ENCODE data around the gene HS6ST2. TPM values are rescaled to one million over a fixed set of nuclear protein-coding genes. Genes with fewer than 3 reads are reported as not detected.
A peak's percentile ranks its signal among the peaks of the same experiment; 100 is the strongest.

The HS6ST2 gene
- total and polyA plus RNA-seq, 4 donors, result 11.4 to 73.1 (median 53.1) TPM

- peak in 1 of 6 donors; percentile 54 for DNase-seq (ENCODE audit: low read depth in 4 of 6, low spot score in 6 of 6)
- H3K4me3 ChIP-seq (ENCODE audit: low read depth, low read length), result no peak overlapping the region
- 57% methylated on average over 3 of the region's 4 CpGs for WGBS (ENCODE audit: insufficient coverage)
These were observed 281.8 kb downstream of the HS6ST2 start for GRCh38 chrX:132676561-132677186.

GRCh38 chrX:132676102-132676501 is 282.3 kb downstream of the HS6ST2 start:
- H3K9me3 ChIP-seq (ENCODE audit: control insufficient read depth, insufficient read depth, low read length), result no peaks in the 10 kb centered on the region
- H3K4me3 ChIP-seq (ENCODE audit: low read depth, low read length), result no peak overlapping the region
- H3K27me3 ChIP-seq (ENCODE audit: control insufficient read depth, insufficient read depth, low read length), result peaks cover 6% of the 10 kb centered on the region
- no peak overlapping the region for H3K27ac ChIP-seq (ENCODE audit: low read depth, low read length)
- DNase-seq (ENCODE audit: low read depth in 4 of 6, low spot score in 6 of 6), result no peak
- H3K4me1 ChIP-seq (ENCODE audit: control insufficient read depth, insufficient read depth, low read length), result no peaks in the 10 kb centered on the region
- H3K36me3 ChIP-seq (ENCODE audit: control insufficient read depth, insufficient read depth, low read length), result no peaks in the 10 kb centered on the region
- WGBS (ENCODE audit: insufficient coverage), result 67% methylated on average over 2 of the region's 3 CpGs

More at GRCh38 chrX:132676561-132677186, 281.8 kb downstream of the HS6ST2 start:
- H3K36me3 ChIP-seq (ENCODE audit: control insufficient read depth, insufficient read depth, low read length), result no peaks in the 10 kb centered on the region
- H3K27ac ChIP-seq (ENCODE audit: low read depth, low read length), result no peak overlapping the region
- H3K4me1 ChIP-seq (ENCODE audit: control insufficient read depth, insufficient read depth, low read length), result no peaks in the 10 kb centered on the region
- peaks cover 6% of the 10 kb centered on the region for H3K27me3 ChIP-seq (ENCODE audit: control insufficient read depth, insufficient read depth, low read length)
- no peaks in the 10 kb centered on the region for H3K9me3 ChIP-seq (ENCODE audit: control insufficient read depth, insufficient read depth, low read length)

- H3K4me1 ChIP-seq (ENCODE audit: control insufficient read depth, insufficient read depth, low read length), result no peaks in the 10 kb centered on the region
- peaks cover 6% of the 10 kb centered on the region for H3K27me3 ChIP-seq (ENCODE audit: control insufficient read depth, insufficient read depth, low read length)
- H3K27ac ChIP-seq (ENCODE audit: low read depth, low read length), result no peak overlapping the region
- no peak overlapping the region for H3K4me3 ChIP-seq (ENCODE audit: low read depth, low read length)
- no peaks in the 10 kb centered on the region for H3K9me3 ChIP-seq (ENCODE audit: control insufficient read depth, insufficient read depth, low read length)
- no peaks in the 10 kb centered on the region for H3K36me3 ChIP-seq (ENCODE audit: control insufficient read depth, insufficient read depth, low read length)
- WGBS (ENCODE audit: insufficient coverage), result 60% methylated on average over 1 of the region's 1 CpG
- DNase-seq (ENCODE audit: low read depth in 4 of 6, low spot score in 6 of 6), result no peak
These were observed 285.1 kb downstream of the HS6ST2 start for GRCh38 chrX:132673331-132673730.

DNA sequence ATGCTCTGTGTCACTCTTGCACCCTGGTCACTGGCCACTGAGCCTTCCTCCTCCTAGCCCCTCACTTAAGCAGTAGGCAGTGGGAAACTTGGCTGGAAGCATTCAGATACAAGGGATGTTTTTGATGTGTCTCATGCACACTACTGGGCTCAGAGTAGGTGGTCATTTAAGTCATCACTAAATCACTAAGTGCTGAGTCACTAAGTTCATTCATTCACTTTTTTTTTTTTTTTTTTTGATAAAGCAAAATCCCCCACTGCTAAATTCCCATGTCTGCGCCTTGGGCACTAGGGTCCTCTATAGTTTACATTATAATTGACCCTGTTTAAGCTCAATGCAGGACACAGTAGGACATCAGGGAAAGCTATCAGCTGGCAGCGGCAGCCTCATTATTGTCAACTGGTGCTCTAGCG is 287.2 kb downstream of the HS6ST2 start:
- no CpG with 5 or more reads among the region's 3 CpGs for WGBS (ENCODE audit: insufficient coverage)
- DNase-seq (ENCODE audit: low read depth in 4 of 6, low spot score in 6 of 6), result no peak
- Histone ChIP-seq H3K27ac (ENCODE audit: low read depth, low read length) (no peak overlapping the region), H3K4me3 (ENCODE audit: low read depth, low read length) (no peak overlapping the region), H3K36me3 (ENCODE audit: control insufficient read depth, insufficient read depth, low read length) (no peaks in the 10 kb centered on the region), H3K4me1 (ENCODE audit: control insufficient read depth, insufficient read depth, low read length) (no peaks in the 10 kb centered on the region), H3K27me3 (ENCODE audit: control insufficient read depth, insufficient read depth, low read length) (peaks cover 2% of the 10 kb centered on the region), H3K9me3 (ENCODE audit: control insufficient read depth, insufficient read depth, low read length) (no peaks in the 10 kb centered on the region)

GRCh38 chrX:132669142-132669541 is 289.3 kb downstream of the HS6ST2 start:
- H3K9me3 ChIP-seq (ENCODE audit: control insufficient read depth, insufficient read depth, low read length), result no peaks in the 10 kb centered on the region
- WGBS (ENCODE audit: insufficient coverage), result 81% methylated on average over 4 of the region's 4 CpGs
- H3K4me3 ChIP-seq (ENCODE audit: low read depth, low read length), result no peak overlapping the region
- no peaks in the 10 kb centered on the region for H3K4me1 ChIP-seq (ENCODE audit: control insufficient read depth, insufficient read depth, low read length)
- H3K27me3 ChIP-seq (ENCODE audit: control insufficient read depth, insufficient read depth, low read length), result peaks cover 2% of the 10 kb centered on the region
- H3K27ac ChIP-seq (ENCODE audit: low read depth, low read length), result no peak overlapping the region
- no peaks in the 10 kb centered on the region for H3K36me3 ChIP-seq (ENCODE audit: control insufficient read depth, insufficient read depth, low read length)
- no peak for DNase-seq (ENCODE audit: low read depth in 4 of 6, low spot score in 6 of 6)

DNA sequence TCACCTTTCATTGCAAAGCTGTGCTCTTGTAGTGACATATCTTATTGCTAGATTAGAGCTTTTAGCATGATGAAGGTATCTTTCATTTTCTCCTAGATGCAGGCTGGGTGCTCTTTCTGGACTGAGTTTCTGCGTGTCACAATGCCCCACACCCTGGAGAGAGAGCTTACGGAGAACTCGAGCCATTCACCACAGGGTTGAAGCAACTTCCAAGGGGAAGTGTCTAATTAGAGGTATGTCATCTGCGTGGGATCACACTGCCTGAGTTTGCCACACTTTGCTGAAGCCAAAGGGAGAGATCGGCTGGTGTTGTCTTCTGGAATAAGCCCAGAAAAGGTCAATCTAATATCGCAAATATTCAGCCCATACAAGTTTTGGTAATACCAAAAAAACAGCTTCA is 290.3 kb downstream of the HS6ST2 start:
- no peaks in the 10 kb centered on the region for H3K9me3 ChIP-seq (ENCODE audit: control insufficient read depth, insufficient read depth, low read length)
- WGBS (ENCODE audit: insufficient coverage), result 54% methylated on average over 3 of the region's 6 CpGs
- H3K36me3 ChIP-seq (ENCODE audit: control insufficient read depth, insufficient read depth, low read length), result no peaks in the 10 kb centered on the region
- H3K27me3 ChIP-seq (ENCODE audit: control insufficient read depth, insufficient read depth, low read length), result no peaks in the 10 kb centered on the region
- DNase-seq (ENCODE audit: low read depth in 4 of 6, low spot score in 6 of 6), result no peak
- H3K4me3 ChIP-seq (ENCODE audit: low read depth, low read length), result no peak overlapping the region
- H3K4me1 ChIP-seq (ENCODE audit: control insufficient read depth, insufficient read depth, low read length), result no peaks in the 10 kb centered on the region
- H3K27ac ChIP-seq (ENCODE audit: low read depth, low read length), result no peak overlapping the region

DNA sequence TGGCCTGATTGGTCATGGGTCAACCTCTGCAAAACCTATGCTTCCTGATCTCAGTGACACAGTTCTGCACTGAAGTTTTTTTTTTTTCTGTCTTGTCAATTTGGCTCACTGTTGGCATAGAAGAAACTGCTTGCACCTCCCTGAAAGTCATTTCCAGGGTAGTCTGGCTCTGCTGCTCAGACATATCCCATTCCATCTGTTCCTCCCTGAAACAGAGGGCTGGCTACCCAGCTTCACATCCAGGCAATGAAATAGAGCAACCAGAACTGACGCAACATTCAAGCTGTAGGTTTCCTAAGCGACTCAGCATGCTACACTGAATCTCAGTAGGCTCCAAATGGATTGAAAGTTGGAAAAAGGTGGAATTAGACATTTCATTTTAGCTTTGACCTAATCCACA is 292.8 kb downstream of the HS6ST2 start:
- WGBS (ENCODE audit: insufficient coverage), result 20% methylated on average over 1 of the region's 2 CpGs
- Histone ChIP-seq H3K36me3 (ENCODE audit: control insufficient read depth, insufficient read depth, low read length) (no peaks in the 10 kb centered on the region), H3K9me3 (ENCODE audit: control insufficient read depth, insufficient read depth, low read length) (no peaks in the 10 kb centered on the region), H3K27ac (ENCODE audit: low read depth, low read length) (no peak overlapping the region), H3K4me3 (ENCODE audit: low read depth, low read length) (no peak overlapping the region), H3K4me1 (ENCODE audit: control insufficient read depth, insufficient read depth, low read length) (no peaks in the 10 kb centered on the region), H3K27me3 (ENCODE audit: control insufficient read depth, insufficient read depth, low read length) (no peaks in the 10 kb centered on the region)
- DNase-seq (ENCODE audit: low read depth in 4 of 6, low spot score in 6 of 6), result peak in 2 of 6 donors; percentile 49 to 78

GRCh38 chrX:132664273-132664672 is 294.2 kb downstream of the HS6ST2 start:
- Histone ChIP-seq H3K9me3 (ENCODE audit: control insufficient read depth, insufficient read depth, low read length) (no peaks in the 10 kb centered on the region), H3K4me1 (ENCODE audit: control insufficient read depth, insufficient read depth, low read length) (no peaks in the 10 kb centered on the region), H3K36me3 (ENCODE audit: control insufficient read depth, insufficient read depth, low read length) (no peaks in the 10 kb centered on the region), H3K27ac (ENCODE audit: low read depth, low read length) (no peak overlapping the region), H3K4me3 (ENCODE audit: low read depth, low read length) (no peak overlapping the region), H3K27me3 (ENCODE audit: control insufficient read depth, insufficient read depth, low read length) (no peaks in the 10 kb centered on the region)
- DNase-seq (ENCODE audit: low read depth in 4 of 6, low spot score in 6 of 6), result no peak
- WGBS (ENCODE audit: insufficient coverage), result no CpG with 5 or more reads among the region's 3 CpGs

DNA sequence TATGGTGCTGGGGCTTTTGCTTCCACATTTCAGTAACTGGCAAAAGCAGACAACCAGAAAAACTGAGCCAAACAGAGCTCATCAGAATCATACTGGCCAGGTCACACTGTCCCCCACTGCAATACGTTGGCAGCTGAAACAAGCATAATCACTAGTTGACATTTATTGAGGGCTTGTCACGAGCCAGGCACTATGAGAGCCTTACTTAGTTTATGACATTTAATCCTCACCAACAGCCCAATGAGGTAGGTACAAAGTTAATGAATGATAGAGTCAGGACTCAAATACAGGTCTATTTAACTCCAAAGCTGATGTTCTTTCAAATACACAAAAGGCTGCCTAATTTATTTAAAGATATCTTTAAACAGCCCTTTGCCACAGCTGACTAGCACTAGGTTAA is 295.6 kb downstream of the HS6ST2 start:
- H3K9me3 ChIP-seq (ENCODE audit: control insufficient read depth, insufficient read depth, low read length), result no peaks in the 10 kb centered on the region
- no peaks in the 10 kb centered on the region for H3K36me3 ChIP-seq (ENCODE audit: control insufficient read depth, insufficient read depth, low read length)
- H3K27me3 ChIP-seq (ENCODE audit: control insufficient read depth, insufficient read depth, low read length), result no peaks in the 10 kb centered on the region
- H3K4me1 ChIP-seq (ENCODE audit: control insufficient read depth, insufficient read depth, low read length), result no peaks in the 10 kb centered on the region
- no peak overlapping the region for H3K27ac ChIP-seq (ENCODE audit: low read depth, low read length)
- WGBS (ENCODE audit: insufficient coverage), result no CpG with 5 or more reads among the region's 2 CpGs
- H3K4me3 ChIP-seq (ENCODE audit: low read depth, low read length), result no peak overlapping the region
- no peak for DNase-seq (ENCODE audit: low read depth in 4 of 6, low spot score in 6 of 6)

GRCh38 chrX:132657876-132658275 is 300.6 kb downstream of the HS6ST2 start:
- H3K27ac ChIP-seq (ENCODE audit: low read depth, low read length), result no peak overlapping the region
- no peaks in the 10 kb centered on the region for H3K4me1 ChIP-seq (ENCODE audit: control insufficient read depth, insufficient read depth, low read length)
- peak in 2 of 6 donors; percentile 56 to 60 for DNase-seq (ENCODE audit: low read depth in 4 of 6, low spot score in 6 of 6)
- H3K4me3 ChIP-seq (ENCODE audit: low read depth, low read length), result no peak overlapping the region
- H3K9me3 ChIP-seq (ENCODE audit: control insufficient read depth, insufficient read depth, low read length), result no peaks in the 10 kb centered on the region
- H3K36me3 ChIP-seq (ENCODE audit: control insufficient read depth, insufficient read depth, low read length), result no peaks in the 10 kb centered on the region
- 27% methylated on average over 2 of the region's 5 CpGs for WGBS (ENCODE audit: insufficient coverage)
- peaks cover 11% of the 10 kb centered on the region for H3K27me3 ChIP-seq (ENCODE audit: control insufficient read depth, insufficient read depth, low read length)
